CD4-positive, alpha-beta memory T cell (primary cell): ENCODE results near the gene HMGCLL1. TPM values are rescaled to one million over a fixed set of nuclear protein-coding genes. Genes with fewer than 3 reads are reported as not detected.
A peak's percentile ranks its signal among the peaks of the same experiment; 100 is the strongest.

ENCODE experiments used
- CTCF ChIA-PET: fragments of 350-600 bp; sonication (Branson Sonifier 250); formaldehyde crosslinking; loops from one replicate; lab custom pipeline; 2021; ENCODE audit warnings: inconsistent platforms; ENCODE audit not compliant: partially characterized antibody; lab: Charles Lee
- POLR2A ChIA-PET: fragments of 350-600 bp; sonication (Branson Sonifier 250); formaldehyde crosslinking; loops from one replicate; lab custom pipeline; 2021; ENCODE audit not compliant: partially characterized antibody; lab: Charles Lee
- DNase-seq, 5 donors: peaks; one replicate each; pipeline versions ENCODE4 v3.0.0 to v3.0.0-alpha.2; 2020 to 2022; ENCODE audit warnings: mixed read lengths in 1 of 5
- H3K27ac ChIP-seq: one replicate; pipeline ENCODE4 v1.7.0; 2013; ENCODE audit warnings: low read depth, low read length
- H3K27me3 ChIP-seq: 2 replicates; pipeline ENCODE4 v1.7.0; 2013; ENCODE audit warnings: mild to moderate bottlenecking, low read length, moderate library complexity; ENCODE audit not compliant: insufficient read depth
- H3K36me3 ChIP-seq: 2 replicates; pipeline ENCODE4 v1.7.0; 2013; ENCODE audit warnings: mild to moderate bottlenecking, low read length, moderate library complexity; ENCODE audit not compliant: insufficient read depth
- H3K4me1 ChIP-seq: 2 replicates; pipeline ENCODE4 v1.7.0; 2013; ENCODE audit warnings: mild to moderate bottlenecking, low read length, moderate library complexity; ENCODE audit not compliant: insufficient read depth
- H3K4me3 ChIP-seq, 2 donors: one replicate each; pipeline ENCODE4 v1.7.0; 2013; ENCODE audit warnings: low read length in 2 of 2, mild to moderate bottlenecking in 1 of 2
- H3K9me3 ChIP-seq, 2 donors: one replicate each; pipeline ENCODE4 v1.7.0; 2013; ENCODE audit warnings: low read length in 2 of 2, control low read depth in 1 of 2; ENCODE audit not compliant: control insufficient read depth in 1 of 2
- H3K27ac Mint-ChIP-seq, 7 donors: one replicate each; pipeline ENCODE4 v1.8.0; 2020 to 2021; ENCODE audit warnings: mixed read lengths in 7 of 7, mild to moderate bottlenecking in 6 of 7, inconsistent platforms in 3 of 7, moderate library complexity in 3 of 7
- H3K27me3 Mint-ChIP-seq, 2 donors: one replicate each; pipeline ENCODE4 v1.8.0; 2020 to 2021; ENCODE audit warnings: mixed read lengths in 2 of 2
- H3K36me3 Mint-ChIP-seq, 2 donors: one replicate each; pipeline ENCODE4 v1.8.0; 2020 to 2021; ENCODE audit warnings: mixed read lengths in 2 of 2, inconsistent platforms in 1 of 2, mild to moderate bottlenecking in 1 of 2
- H3K4me1 Mint-ChIP-seq, 4 donors: one replicate each; pipeline ENCODE4 v1.8.0; 2020 to 2021; ENCODE audit warnings: mixed read lengths in 4 of 4, mild to moderate bottlenecking in 1 of 4
- H3K4me3 Mint-ChIP-seq, 8 donors: one replicate each; pipeline ENCODE4 v1.8.0; 2020 to 2021; ENCODE audit warnings: mixed read lengths in 8 of 8, mild to moderate bottlenecking in 7 of 8, moderate library complexity in 6 of 8, inconsistent platforms in 3 of 8
- H3K9me3 Mint-ChIP-seq, 8 donors: one replicate each; pipeline ENCODE4 v1.8.0; 2020 to 2021; ENCODE audit warnings: mixed read lengths in 8 of 8, mild to moderate bottlenecking in 5 of 8, inconsistent platforms in 3 of 8, moderate library complexity in 1 of 8
- intact Hi-C: fragments of 100-400 bp; cut with micrococcal nuclease; formaldehyde crosslinking; loops from one replicate; pipeline ENCODE4 v1.15.1; 2023
- polyA plus RNA-seq, 2 donors: library from polyadenylated mRNA; unstranded; fragments of 300-500 nt; fragmentation: Illumina TruSeq; gene quantifications; one replicate each; pipeline ENCODE4 v1.2.3, GENCODE V29; 2021
- total RNA-seq, 2 experiments: library from RNA; stranded (reverse); gene quantifications; one replicate each; pipeline ENCODE4 v1.2.3, GENCODE V29; 2021

The HMGCLL1 gene
- total and polyA plus RNA-seq, 4 experiments from 2014 or later = not detected

DNA sequence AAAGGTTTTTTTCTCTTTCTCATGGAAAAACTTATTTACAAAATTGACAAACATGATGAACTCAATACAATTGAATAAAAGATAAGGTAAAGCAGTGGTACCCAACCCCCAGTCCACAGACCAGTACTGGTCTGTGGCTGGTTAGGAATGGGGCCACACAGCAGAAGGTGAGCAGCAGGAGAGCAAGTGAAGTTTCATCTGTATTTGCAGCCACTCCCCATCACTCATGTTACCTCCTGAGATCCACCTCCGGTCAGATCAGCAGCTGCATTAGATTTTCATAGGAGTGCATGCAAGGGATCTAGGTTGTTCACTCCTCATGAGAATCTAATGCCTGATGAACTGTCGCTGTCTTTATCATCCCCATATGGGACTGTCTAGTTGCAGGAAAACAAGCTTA, 47.5 kb downstream of the HMGCLL1 start:
- ChIA-PET POLR2A (no interaction called here), CTCF (no interaction called here)
- DNase-seq = no peak
- no peaks in the 10 kb centered on the region for H3K4me1 ChIP-seq
- intact Hi-C loops = no loop called here
- Mint-ChIP-seq H3K4me1 (no peaks in the 10 kb centered on the region), H3K9me3 (peaks cover 0 to 7% (median 3%) of the 10 kb centered on the region in 8 donors), H3K4me3 (no peak overlapping the region), H3K27me3 (no peaks in the 10 kb centered on the region), H3K27ac (no peak overlapping the region), H3K36me3 (no peaks in the 10 kb centered on the region)
- H3K4me3 ChIP-seq = no peak overlapping the region
- H3K27me3 ChIP-seq = no peaks in the 10 kb centered on the region
- H3K9me3 ChIP-seq = no peaks in the 10 kb centered on the region
- H3K36me3 ChIP-seq = no peaks in the 10 kb centered on the region
- H3K27ac ChIP-seq = no peak overlapping the region

GRCh38 chr6:55530931-55531330, 48.1 kb downstream of the HMGCLL1 start:
- H3K4me1 Mint-ChIP-seq = no peaks in the 10 kb centered on the region
- CTCF ChIA-PET = no interaction called here
- Histone ChIP-seq H3K27me3 (no peaks in the 10 kb centered on the region), H3K4me1 (no peaks in the 10 kb centered on the region), H3K4me3 (no peak overlapping the region), H3K9me3 (no peaks in the 10 kb centered on the region), H3K27ac (no peak overlapping the region), H3K36me3 (no peaks in the 10 kb centered on the region)
- DNase-seq = no peak
- H3K36me3 Mint-ChIP-seq = no peaks in the 10 kb centered on the region
- H3K4me3 Mint-ChIP-seq = no peak overlapping the region
- H3K27me3 Mint-ChIP-seq = no peaks in the 10 kb centered on the region
- POLR2A ChIA-PET = no interaction called here
- H3K27ac Mint-ChIP-seq = no peak overlapping the region
- intact Hi-C loops = no loop called here
- peaks cover 0 to 10% (median 3%) of the 10 kb centered on the region in 8 donors for H3K9me3 Mint-ChIP-seq

- Histone ChIP-seq H3K27me3 (no peaks in the 10 kb centered on the region), H3K4me1 (no peaks in the 10 kb centered on the region), H3K36me3 (no peaks in the 10 kb centered on the region), H3K27ac (no peak overlapping the region), H3K4me3 (no peak overlapping the region), H3K9me3 (no peaks in the 10 kb centered on the region)
- peaks cover 0 to 11% (median 4%) of the 10 kb centered on the region in 8 donors for H3K9me3 Mint-ChIP-seq
- H3K4me3 Mint-ChIP-seq = no peak overlapping the region
- intact Hi-C loops = no loop called here
- no peaks in the 10 kb centered on the region for H3K27me3 Mint-ChIP-seq
- POLR2A ChIA-PET = no interaction called here
- no peak overlapping the region for H3K27ac Mint-ChIP-seq
- DNase-seq = no peak
- H3K36me3 Mint-ChIP-seq = no peaks in the 10 kb centered on the region
- CTCF ChIA-PET = no interaction called here
- H3K4me1 Mint-ChIP-seq = no peaks in the 10 kb centered on the region
Measured at GRCh38 chr6:55528624-55529023, 50.4 kb downstream of the HMGCLL1 start.

- H3K4me3 ChIP-seq = no peak overlapping the region
- H3K9me3 ChIP-seq = no peaks in the 10 kb centered on the region
- no peaks in the 10 kb centered on the region for H3K4me1 Mint-ChIP-seq
- H3K4me3 Mint-ChIP-seq = no peak overlapping the region
- no peaks in the 10 kb centered on the region for H3K27me3 Mint-ChIP-seq
- ChIA-PET POLR2A (no interaction called here), CTCF (no interaction called here)
- no peak overlapping the region for H3K27ac Mint-ChIP-seq
- H3K27ac ChIP-seq = no peak overlapping the region
- peak in 1 of 5 donors; percentile 3 for DNase-seq
- H3K36me3 Mint-ChIP-seq = no peaks in the 10 kb centered on the region
- intact Hi-C loops = no loop called here
- H3K27me3 ChIP-seq = no peaks in the 10 kb centered on the region
- H3K9me3 Mint-ChIP-seq = peaks cover 0 to 11% (median 3%) of the 10 kb centered on the region in 8 donors
- H3K36me3 ChIP-seq = no peaks in the 10 kb centered on the region
- no peaks in the 10 kb centered on the region for H3K4me1 ChIP-seq
Measured at GRCh38 chr6:55524441-55524840, 54.6 kb downstream of the HMGCLL1 start.

DNA sequence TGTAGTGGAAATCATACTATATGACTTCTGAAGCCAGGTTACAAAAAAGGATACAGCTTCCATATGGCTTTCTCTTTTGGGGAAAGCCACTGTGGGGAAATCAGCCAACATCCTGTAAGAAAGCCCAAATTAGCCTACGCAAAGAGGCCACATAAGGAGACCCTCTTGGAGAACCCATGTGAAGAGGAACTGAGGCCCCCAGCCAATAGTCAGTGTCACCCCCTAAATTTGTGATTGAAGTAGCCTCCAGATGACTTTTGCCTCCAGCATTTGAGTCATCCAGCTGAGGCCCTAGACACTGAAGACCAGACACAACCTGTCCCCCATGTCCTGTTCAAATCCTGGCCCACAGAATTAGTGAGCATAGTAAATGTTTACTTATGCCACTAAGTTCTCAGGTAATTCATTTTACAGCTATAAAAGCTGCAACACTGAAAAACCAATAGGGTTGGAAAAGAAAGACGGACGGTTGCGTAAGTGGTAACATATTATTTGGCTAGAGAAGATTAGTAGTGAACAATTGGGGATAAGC, 60.4 kb downstream of the HMGCLL1 start:
- Histone ChIP-seq H3K27ac (no peak overlapping the region), H3K9me3 (no peaks in the 10 kb centered on the region), H3K4me3 (no peak overlapping the region), H3K4me1 (no peaks in the 10 kb centered on the region), H3K27me3 (no peaks in the 10 kb centered on the region), H3K36me3 (no peaks in the 10 kb centered on the region)
- H3K4me3 Mint-ChIP-seq = no peak overlapping the region
- H3K27ac Mint-ChIP-seq = no peak overlapping the region
- H3K36me3 Mint-ChIP-seq = no peaks in the 10 kb centered on the region
- peaks cover 0 to 13% (median 2%) of the 10 kb centered on the region in 8 donors for H3K9me3 Mint-ChIP-seq
- no peaks in the 10 kb centered on the region for H3K27me3 Mint-ChIP-seq
- H3K4me1 Mint-ChIP-seq = no peaks in the 10 kb centered on the region
- peak in 1 of 5 donors; percentile 16 for DNase-seq
- ChIA-PET POLR2A (no interaction called here), CTCF (no interaction called here)
- intact Hi-C loops = no loop called here

- CTCF ChIA-PET = no interaction called here
- Mint-ChIP-seq H3K27ac (no peak overlapping the region), H3K9me3 (peaks cover 0 to 18% (median 2%) of the 10 kb centered on the region in 8 donors), H3K4me1 (no peaks in the 10 kb centered on the region), H3K27me3 (no peaks in the 10 kb centered on the region), H3K36me3 (no peaks in the 10 kb centered on the region), H3K4me3 (no peak overlapping the region)
- Histone ChIP-seq H3K27ac (no peak overlapping the region), H3K4me1 (no peaks in the 10 kb centered on the region), H3K27me3 (no peaks in the 10 kb centered on the region), H3K9me3 (no peaks in the 10 kb centered on the region), H3K36me3 (no peaks in the 10 kb centered on the region), H3K4me3 (no peak overlapping the region)
- POLR2A ChIA-PET = no interaction called here
- intact Hi-C loops = no loop called here
- DNase-seq = no peak
Measured at GRCh38 chr6:55516736-55517135, 62.3 kb downstream of the HMGCLL1 start.

- Histone ChIP-seq H3K27me3 (no peaks in the 10 kb centered on the region), H3K36me3 (no peaks in the 10 kb centered on the region), H3K4me3 (no peak overlapping the region), H3K4me1 (no peaks in the 10 kb centered on the region), H3K9me3 (no peaks in the 10 kb centered on the region), H3K27ac (no peak overlapping the region)
- Mint-ChIP-seq H3K4me3 (no peak overlapping the region), H3K4me1 (no peaks in the 10 kb centered on the region), H3K36me3 (no peaks in the 10 kb centered on the region), H3K27me3 (no peaks in the 10 kb centered on the region), H3K27ac (no peak overlapping the region), H3K9me3 (peaks cover 0 to 11% (median 2%) of the 10 kb centered on the region in 8 donors)
- POLR2A ChIA-PET = no interaction called here
- DNase-seq = no peak
- intact Hi-C loops = no loop called here
- CTCF ChIA-PET = no interaction called here
Measured at GRCh38 chr6:55512904-55513303, 66.1 kb downstream of the HMGCLL1 start.
